ENCODE data around the gene JPH2. TPM values are rescaled to one million over a fixed set of nuclear protein-coding genes. Genes with fewer than 3 reads are reported as not detected.

JPH2 gene
- total RNA-seq, 1 experiment from 2014 or later, result 0.17 TPM

GRCh38 chr20:44199877-44200276, 12.9 kb upstream of the JPH2 start:
- no peak overlapping the region for H3K4me3 ChIP-seq (replicated peaks in 1 of 2; ENCODE audit: low read depth in 1 of 2, low read length in 2 of 2)
- H3K4me1 ChIP-seq (ENCODE audit: control insufficient read depth in 1 of 2, insufficient read depth in 2 of 2, low read length in 2 of 2), result peaks cover 20 to 21% of the 10 kb centered on the region in 2 experiments
- ChIA-PET CTCF (no interaction called here), RAD21 (ENCODE audit: low non-redundant PET in 1 of 2, low total read pairs in 2 of 2, uncharacterized antibody in 2 of 2, unreplicated experiment in 2 of 2) (no interaction called here), POLR2A (no interaction called here)
- no peak for TF ChIP-seq TCF7L2 (IDR thresholded peaks at IDR 0.05; ENCODE audit: borderline replicate concordance, extremely low read depth, insufficient read depth, insufficient read length)
- no peak for TF ChIP-seq RAD21 (IDR thresholded peaks at IDR 0.05; ENCODE audit: low read depth)
- no peak for TF ChIP-seq SIN3A (IDR thresholded peaks at IDR 0.05; ENCODE audit: low read depth)
- no peak for TF ChIP-seq SRF (IDR thresholded peaks at IDR 0.05; ENCODE audit: low read depth)
- TF ChIP-seq FOSL1 (IDR thresholded peaks at IDR 0.05; ENCODE audit: low read depth), result no peak
- no peak for TF ChIP-seq MAX (IDR thresholded peaks at IDR 0.05)
- TF ChIP-seq CEBPB (IDR thresholded peaks at IDR 0.05; ENCODE audit: low read depth), result no peak
- TF ChIP-seq YY1 (IDR thresholded peaks at IDR 0.05; ENCODE audit: extremely low read depth, insufficient replicate concordance, low read depth, low read length), result no peak
- TF ChIP-seq CTCF (IDR thresholded peaks at IDR 0.05 in 2 of 3, conservative IDR thresholded peaks at IDR 0.05 in 1 of 3; ENCODE audit: borderline replicate concordance in 1 of 3, insufficient read depth in 1 of 3, low read depth in 2 of 3, low read length in 2 of 3), result no peak
- no peak for TF ChIP-seq ELF1 (IDR thresholded peaks at IDR 0.05; ENCODE audit: borderline replicate concordance, low read depth)
- TF ChIP-seq POLR2AphosphoS5 (IDR thresholded peaks at IDR 0.05; ENCODE audit: low read depth, low read length), result no peak
- no peak for TF ChIP-seq ATF3 (IDR thresholded peaks at IDR 0.05)
- TF ChIP-seq JUND (IDR thresholded peaks at IDR 0.05), result no peak
- TF ChIP-seq REST (IDR thresholded peaks at IDR 0.05; ENCODE audit: low read depth), result no peak
- TF ChIP-seq ZFX (IDR thresholded peaks at IDR 0.05), result no peak
- TF ChIP-seq EGR1 (IDR thresholded peaks at IDR 0.05; ENCODE audit: low read depth), result no peak
- TF ChIP-seq EZH2 (IDR thresholded peaks at IDR 0.05), result no peak
- H3K9me3 ChIP-seq (ENCODE audit: control insufficient read depth in 1 of 2, insufficient read depth in 1 of 2, low read depth in 1 of 2, low read length in 2 of 2), result no peaks in the 10 kb centered on the region
- H3K4me2 ChIP-seq (ENCODE audit: low read length), result no peak overlapping the region
- no peaks in the 10 kb centered on the region for H3K9me2 ChIP-seq (ENCODE audit: insufficient read depth)
- no peaks in the 10 kb centered on the region for H3K27me3 ChIP-seq (ENCODE audit: insufficient read depth, low read length)
- no peaks in the 10 kb centered on the region for H4K20me1 ChIP-seq (ENCODE audit: insufficient read depth)
- no peak overlapping the region for H3K9ac ChIP-seq (ENCODE audit: low read length)
- H3K36me3 ChIP-seq (ENCODE audit: control insufficient read depth in 1 of 2, insufficient read depth in 2 of 2, low read length in 2 of 2), result peaks cover 39 to 44% of the 10 kb centered on the region in 2 experiments
- no TSS peak for BruUV-seq (replicated peaks)
- H3K27ac ChIP-seq (ENCODE audit: low read depth, low read length), result no peak overlapping the region
- no peak for DNase-seq (ENCODE audit: low read depth, low spot score)
- intact Hi-C loops (cut with micrococcal nuclease), result loop anchor here (10.0 kb wide), 1 partner anchor 665 kb away; no protein-coding TSS in a partner anchor
- peaks cover 50% of the 10 kb centered on the region for H3K79me2 ChIP-seq (ENCODE audit: insufficient read depth, low read length)
- ATAC-seq, result no peak
- no peak overlapping the region for H2AFZ ChIP-seq (ENCODE audit: low read depth, low read length, poor library complexity, severe bottlenecking)
